GM19328 (cell line): ENCODE results near the gene CSF2.

ENCODE experiments used
- ATAC-seq: cut with Tn5 transposase; IDR thresholded peaks from one replicate; pipeline ENCODE4 v1.9.1; 2021; ENCODE audit warnings: mild to moderate bottlenecking, moderate library complexity; ENCODE audit not compliant: unreplicated experiment

Gene CSF2

DNA sequence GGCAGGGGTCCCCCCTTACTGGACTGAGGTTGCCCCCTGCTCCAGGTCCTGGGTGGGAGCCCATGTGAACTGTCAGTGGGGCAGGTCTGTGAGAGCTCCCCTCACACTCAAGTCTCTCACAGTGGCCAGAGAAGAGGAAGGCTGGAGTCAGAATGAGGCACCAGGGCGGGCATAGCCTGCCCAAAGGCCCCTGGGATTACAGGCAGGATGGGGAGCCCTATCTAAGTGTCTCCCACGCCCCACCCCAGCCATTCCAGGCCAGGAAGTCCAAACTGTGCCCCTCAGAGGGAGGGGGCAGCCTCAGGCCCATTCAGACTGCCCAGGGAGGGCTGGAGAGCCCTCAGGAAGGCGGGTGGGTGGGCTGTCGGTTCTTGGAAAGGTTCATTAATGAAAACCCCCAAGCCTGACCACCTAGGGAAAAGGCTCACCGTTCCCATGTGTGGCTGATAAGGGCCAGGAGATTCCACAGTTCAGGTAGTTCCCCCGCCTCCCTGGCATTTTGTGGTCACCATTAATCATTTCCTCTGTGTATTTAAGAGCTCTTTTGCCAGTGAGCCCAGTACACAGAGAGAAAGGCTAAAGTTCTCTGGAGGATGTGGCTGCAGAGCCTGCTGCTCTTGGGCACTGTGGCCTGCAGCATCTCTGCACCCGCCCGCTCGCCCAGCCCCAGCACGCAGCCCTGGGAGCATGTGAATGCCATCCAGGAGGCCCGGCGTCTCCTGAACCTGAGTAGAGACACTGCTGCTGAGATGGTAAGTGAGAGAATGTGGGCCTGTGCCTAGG is at the start of gene CSF2:
CSF2 (plus strand) TSS at position 559 of the 783 bp plus-strand sequence; CDS start at position 594, 35 bp downstream.
- no peak for ATAC-seq

DNA sequence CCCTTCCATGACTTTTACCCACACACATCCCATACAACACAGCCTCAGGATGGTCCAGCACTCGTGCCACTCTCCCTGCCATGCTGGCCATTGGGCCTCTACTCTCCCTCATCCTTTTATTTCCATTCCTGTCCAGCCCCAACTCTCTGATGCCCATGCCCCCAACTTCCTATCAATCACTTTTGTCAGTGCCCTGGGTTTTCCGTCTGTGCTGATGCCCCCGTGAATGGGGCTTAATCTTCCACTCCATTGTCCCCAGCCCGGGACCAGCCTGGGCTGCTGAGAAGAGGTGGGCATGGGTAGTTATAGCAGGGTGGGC is 49.5 kb upstream of the CSF2 start:
- no peak for ATAC-seq

DNA sequence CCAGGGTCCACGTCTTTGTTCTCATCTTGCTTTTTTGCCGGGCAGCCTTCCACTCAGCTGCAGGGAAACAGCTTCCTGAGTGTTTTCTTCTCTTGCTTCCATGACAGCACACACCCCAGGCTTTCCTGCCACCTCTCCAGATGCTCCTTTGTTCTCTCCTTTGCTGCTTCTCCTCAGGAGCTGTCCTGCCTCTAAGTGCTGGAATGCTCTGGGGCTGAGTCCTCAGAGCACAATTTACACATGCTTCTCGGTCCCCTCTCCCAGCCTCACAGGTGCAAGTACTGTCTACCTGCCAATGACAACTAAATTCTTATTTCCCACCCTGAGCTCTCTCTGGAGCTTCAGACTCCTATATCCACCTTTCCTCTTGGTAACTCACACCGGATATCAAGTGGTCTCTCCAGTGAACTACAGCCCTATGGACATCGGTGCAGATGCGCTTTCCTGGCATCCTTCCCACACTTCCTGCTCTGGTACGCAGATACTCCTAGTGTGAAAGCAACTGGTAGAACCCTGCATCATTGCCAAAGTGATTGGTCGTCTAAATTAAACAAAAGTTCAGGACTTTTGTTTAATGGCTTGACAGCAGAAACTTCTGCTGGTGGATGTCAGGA is 48.7 kb upstream of the CSF2 start:
- ATAC-seq: no peak

DNA sequence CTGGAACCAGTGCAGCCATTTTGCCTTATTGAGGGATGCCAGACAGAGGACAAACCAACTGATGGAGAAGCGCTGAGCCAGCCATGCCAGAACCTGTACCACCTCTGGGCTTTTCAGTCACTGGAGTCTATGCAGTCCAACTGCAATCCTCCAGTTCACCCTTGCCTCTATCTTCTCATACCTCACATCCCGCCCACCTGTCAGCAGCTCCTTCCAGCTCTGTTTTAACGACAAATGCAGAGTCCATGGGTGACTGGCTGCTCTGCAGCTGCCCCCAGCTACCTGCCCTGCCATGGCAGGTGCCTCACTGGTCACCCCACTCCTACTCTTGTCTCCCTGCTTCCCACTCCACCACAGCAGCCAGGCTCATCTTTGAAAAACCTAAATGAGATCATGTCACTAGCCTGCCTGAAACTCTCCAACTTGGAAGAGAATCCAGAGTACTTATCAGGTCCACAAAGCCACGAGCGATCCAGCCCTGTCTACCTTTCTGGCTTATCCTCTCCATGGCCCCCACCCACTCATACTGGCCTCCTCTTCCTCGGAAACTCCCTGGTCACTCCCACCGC is 48.1 kb upstream of the CSF2 start:
- ATAC-seq: no peak

DNA sequence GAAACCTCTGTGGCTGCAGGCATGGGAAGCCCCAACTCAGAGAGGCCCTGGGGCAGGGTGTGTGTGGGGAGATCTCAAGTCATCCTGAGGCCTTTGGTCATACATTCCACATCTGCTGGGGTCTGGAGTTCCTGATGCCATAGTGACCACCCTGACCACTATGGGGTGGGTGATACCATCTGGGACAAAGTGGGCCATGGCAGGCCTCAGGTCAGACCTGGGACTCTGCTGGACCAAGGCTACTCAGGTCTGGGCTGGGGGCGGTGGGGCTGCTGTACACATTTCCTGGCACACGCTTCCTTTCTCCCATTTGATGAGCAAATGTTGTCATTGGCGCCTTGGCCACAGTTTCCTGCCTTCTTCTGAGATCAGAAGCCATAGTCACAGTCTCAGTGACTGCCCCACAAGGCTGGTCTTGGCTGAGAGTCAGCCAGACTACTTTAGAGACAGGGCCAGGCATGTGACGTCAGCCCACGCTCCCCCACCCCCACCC is 47.0 kb upstream of the CSF2 start:
- ATAC-seq: no peak

DNA sequence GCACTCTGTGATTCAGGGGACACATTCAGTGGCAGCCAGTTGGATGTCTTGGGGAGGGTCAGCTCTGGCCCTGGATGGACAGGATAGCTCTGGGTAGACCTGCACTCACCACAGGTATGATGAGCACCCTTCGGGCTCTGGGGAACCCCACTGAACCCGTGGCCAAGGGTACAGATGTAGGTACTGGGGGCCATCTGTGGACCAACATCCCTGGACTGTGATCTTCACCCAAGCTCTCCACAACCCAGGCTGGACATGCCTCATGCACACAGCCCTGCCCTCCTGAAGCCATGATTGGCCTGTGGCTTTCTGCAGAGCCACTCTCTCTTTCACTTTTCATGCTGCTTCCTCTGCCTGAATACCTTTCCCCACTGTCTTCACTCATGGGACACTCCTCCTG is 46.6 kb upstream of the CSF2 start:
- ATAC-seq: no peak

DNA sequence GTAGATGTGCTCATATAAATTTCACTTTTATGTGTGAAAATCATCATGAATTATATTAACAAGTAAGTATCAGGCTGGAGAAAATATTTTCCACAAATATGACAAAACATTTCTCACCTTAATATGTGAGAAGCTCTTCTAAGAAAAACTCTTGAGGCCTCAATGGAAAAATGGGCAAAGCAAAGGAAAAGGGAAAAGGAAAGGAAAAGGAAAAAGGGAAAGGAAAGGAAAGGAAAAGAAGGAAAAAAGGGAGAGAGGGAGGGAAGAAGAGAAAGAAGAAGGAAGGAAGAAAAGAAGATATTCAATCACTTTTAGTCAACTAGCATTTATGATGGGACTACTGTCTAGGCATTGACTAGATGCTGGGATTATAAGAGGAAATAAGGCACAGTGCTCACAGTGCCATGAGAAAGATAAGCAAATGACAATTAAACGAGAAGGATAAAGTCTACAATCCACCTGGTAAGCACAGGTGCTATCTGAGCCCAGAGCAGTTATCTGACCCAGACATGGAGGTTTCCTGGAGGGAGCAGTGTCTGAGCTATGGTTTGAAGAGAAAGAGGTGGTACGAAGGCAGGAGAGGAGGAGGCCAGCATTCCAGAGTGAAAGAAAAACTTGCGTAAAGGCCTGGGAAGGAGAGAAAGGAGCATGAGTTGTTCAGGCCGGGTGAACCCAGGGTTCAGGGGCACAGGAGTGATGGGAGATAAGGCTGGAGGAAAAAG is 43.8 kb upstream of the CSF2 start:
- ATAC-seq: no peak

DNA sequence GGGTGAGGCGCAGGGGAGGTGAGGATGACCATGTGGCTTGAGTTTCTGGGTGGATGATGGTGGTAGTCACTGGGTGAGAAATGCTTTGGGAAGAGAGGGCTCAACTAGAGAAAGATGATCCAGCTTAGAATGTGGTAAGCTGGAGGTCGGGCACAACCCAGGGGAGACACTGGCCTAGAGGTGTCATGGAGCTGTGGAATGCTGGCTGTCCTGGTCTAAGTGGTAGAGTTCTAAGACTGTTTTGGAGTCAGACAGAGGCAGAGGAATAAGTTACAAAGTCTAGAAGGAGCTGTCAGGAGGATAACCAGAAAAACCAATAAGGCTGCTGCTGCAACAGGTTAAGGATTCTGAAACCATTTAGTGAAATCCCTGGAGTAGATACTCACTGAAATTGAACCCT is 43.0 kb upstream of the CSF2 start:
- no peak for ATAC-seq

DNA sequence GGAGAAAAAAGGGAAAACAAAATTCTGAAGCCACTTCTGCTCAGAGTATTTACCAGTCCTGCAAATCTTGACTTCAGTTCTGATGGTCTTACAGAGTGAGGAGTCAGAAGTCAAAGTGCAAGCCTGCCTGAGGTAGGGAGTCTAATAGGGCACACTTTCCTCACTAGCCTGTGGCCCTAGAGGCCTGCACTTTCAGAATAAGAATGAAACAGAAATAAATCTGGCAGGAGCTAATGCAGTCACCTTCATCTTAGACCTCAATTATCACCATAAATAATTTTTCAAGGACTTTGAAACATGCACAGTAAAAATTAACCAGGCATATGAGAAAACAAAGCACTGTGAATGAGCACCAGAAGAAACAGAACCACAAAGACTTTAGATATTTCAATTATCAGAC is 41.4 kb upstream of the CSF2 start:
- ATAC-seq: no peak

DNA sequence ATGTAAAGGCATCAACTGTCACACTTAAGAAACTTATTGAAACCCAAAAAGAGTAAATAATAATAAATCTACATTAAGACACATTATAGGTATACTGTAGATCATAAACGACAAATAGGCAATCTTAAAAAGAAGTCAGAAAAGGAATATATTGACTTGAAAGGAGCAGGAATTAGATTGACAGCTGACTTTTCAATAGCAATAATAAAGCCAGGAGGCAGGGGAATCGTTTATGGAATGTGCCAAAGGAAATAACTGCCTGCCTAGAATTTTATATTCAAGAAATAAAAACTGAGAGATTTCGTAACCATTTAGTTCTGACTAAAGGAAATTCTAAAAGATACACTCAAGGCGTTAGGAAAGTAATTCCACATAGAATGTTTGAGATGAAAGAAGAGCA is 40.5 kb upstream of the CSF2 start:
- no peak for ATAC-seq

DNA sequence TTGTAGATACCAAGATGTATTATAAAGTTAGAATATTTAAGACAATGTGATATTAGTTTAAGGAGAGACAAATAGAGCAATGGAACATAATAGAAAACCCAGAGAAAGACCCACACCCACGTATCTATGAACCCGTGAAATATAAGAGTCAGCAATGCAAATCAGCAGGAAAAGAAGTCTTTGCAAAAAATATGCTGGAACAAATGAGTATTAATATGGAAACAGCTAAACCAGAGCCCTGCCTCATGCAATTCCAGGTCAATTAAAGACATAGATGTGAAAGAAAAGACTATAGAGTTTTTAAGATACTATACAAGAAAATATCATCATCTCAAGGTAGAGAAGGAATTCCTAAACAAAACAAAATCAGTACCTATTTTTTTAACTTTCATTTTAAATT is 36.2 kb upstream of the CSF2 start:
- ATAC-seq: no peak

DNA sequence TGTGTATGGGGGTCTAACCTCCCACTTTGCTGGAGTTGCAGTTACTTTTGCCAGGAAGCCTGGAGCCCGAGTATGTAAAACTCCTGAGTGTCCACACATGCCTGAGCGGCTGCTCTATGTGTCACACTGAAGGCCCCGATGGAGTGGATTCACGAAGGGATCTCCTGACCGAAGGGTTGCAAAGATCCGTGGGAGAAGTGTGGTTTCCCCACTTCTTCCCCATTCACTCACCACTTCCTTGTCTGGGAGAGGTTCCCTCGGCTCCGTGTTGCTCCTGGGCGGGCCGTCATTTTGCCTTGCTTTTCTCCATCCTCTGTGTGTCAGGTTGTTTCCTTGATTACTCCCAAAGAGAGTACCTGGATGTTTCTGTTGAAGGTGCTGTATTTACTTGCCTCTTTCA is 29.4 kb upstream of the CSF2 start:
- no peak for ATAC-seq

DNA sequence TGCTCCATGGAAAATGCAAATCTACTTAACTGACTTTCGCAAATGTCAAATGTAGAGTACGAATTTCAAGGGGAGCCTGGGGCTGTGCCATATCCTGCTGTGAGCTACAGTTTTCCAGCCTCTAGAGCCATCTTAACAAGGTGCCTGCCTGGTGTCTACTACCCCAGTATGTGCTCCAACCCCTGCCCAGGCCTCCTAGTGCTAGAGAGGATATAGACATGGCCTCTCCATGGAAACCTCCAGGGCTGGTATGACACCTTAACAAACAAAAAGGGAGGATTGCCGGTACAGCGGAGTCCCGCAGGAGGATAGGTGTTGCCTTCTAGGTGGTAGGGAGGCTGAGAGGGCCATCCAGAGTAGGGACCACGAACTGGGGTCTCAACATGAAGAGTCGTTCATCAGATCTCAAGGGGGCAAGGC is 26.7 kb upstream of the CSF2 start:
- ATAC-seq: no peak

DNA sequence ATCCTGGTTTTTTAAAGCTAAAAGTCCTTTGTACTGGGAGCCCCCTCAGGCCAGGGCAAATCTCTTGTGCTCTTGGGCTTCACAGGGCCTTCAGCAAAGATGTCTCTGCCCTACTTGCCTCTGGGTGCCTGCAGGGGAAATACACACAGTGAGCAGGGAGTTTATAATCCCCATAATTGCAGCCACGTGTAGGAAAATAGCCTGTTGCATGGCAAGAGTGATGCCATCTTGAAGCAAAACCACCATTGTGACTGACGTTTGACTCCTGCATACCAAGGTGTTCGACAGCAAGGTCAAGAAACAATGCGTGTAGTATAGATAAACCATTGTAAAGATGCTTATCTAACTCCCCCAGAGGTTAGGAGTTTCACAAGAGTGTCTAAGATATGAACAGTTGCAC is 24.5 kb upstream of the CSF2 start:
- no peak for ATAC-seq

DNA sequence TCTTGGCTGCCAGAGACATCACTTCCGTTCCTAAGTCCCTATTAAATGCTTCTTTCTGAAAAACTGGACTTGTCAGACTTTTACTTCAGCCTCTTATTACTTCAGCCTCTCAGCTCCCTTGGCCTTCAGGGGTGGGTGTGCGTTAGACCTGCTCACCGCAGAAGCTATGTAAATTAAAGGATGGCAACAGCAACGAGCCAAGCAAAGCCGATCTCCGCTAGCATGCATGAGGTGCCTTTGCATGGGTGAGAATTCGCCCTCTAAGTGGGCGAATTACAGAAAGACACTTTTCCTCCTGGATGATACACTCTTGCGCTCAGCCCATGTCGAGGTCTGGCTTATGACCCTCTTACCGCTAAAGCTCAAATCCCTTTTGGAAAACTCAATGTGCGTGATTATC is 24.0 kb upstream of the CSF2 start:
- no peak for ATAC-seq

DNA sequence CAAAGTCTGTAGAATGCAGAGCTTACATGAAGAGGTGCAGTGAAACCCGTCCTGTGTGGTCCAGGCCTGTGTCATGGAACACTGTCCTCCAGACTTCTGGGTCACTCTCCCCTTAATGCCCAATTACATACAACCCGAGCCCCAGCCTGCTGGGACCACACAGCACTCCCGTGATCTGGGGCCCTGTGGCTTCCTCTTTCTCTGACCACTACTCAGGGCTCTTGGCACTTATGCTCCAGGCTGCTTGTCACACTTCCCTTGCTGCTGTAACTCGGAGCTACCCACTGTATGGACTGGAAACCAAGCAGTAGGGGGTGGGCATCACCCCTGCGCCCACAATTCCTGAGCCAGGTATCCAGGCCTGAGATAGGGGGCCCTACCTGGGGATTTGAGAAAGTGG is 23.5 kb upstream of the CSF2 start:
- ATAC-seq: no peak

DNA sequence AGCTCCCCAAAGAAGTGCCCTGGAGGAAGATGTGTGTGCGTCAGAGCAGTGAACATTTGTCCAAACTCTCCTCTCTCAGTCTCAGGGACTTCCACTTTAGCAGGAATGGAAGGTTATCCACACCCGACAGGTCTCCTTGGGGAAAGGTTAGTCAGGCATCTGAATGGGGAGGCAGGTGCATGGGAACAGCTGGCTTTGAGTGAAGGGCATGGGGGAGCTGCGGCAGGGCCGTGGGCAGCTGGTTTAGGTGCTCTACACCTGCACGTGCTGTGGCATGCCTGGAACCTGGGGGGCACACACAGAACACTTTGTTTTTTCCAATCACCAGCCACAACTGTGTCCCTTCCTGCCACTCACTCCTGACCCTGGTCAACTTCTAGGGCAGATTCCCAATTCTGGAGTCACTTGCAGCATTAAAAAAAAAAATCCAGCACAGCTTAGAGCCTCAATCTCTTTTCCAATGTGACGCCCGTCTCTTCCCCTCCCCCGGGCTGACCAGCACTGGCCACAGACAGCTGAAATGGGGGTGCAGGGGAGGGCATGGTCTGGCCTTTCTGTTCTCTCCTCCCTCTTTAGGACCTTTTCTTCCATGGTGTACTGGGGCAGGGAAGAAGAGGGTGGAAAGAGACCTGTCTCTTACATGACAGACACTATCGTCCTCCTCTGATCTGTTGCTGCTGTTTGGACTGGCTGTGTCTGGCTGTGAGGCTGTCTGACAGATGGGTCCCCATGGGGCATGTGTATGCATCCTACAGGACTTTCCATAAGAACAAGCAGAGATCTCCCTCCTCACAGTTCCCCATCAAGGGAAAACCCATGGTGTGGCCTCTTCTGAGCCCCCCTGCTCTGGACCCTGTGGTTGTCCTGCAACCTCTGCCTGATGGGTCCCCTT is 22.7 kb upstream of the CSF2 start:
- ATAC-seq: no peak

DNA sequence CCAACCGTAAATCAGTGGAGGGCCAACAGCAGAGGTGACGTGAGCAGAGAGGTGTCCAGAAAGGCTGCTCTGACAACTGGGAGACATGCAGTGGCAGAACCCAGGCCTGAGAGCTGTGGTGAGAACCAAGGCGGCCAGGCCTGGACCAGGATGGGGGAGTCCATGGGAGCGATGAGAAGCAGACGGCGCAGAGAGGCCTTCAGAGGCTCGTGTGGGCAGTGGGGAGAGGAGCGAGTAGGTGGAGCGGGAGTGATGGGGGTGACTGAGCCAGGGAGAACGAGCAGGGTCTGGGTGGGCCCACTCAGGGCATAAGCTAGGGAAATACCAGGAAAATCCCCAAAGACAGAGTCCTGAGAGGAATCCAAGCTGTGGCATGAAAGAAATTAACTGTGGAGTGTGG is 21.1 kb upstream of the CSF2 start:
- no peak for ATAC-seq

DNA sequence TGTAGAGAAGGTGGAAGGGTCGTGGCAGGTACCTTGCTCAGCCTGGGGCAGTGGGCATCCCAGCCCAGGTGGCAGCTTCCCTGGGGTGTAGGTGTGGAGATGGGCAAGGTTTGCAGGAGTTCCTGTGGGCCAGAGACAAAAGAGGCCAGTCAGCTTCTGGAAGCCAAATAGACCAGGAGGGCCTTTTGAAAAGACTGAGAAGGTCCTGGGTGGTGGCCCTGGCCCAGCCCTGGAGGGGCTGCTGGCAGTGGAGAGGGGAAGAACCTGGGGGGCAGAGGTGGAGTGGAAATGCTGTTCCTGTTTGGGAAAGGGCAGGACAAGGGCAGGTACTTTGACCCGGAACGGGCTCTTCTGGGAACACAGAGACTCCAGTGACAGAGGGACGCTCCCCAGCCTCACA is 20.1 kb upstream of the CSF2 start:
- no peak for ATAC-seq

DNA sequence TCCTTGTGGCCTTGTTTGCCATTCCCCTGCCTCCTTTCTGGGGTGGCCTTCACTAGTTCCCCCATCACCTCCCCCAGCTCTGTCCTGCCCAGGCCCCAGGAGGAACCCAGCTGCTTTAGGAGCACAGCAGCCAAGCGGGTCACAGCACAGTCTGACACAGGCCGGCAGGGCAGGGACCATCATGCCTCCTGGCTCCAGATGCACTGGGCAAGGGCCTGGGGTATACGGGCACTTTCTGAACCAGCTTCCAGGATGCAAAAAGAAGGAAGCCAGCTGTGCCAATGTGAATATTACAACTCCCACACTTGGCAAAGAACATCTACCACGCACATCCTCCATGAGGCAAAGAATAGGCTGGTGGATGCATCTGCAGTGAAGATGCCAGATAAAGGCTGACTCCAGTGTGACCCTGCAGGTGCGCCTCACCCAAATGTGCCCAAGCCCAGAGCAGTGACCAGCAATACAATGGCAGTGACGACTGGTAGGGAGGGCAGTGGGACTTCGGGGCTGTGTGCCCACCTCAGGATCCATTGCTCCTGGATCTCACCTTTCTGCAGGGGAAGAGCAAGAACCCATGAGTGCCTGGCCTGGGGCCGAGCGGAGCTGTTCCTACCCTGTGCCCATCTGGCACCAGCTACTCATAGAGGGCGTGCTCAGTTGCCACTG is 19.4 kb upstream of the CSF2 start:
- ATAC-seq: no peak
